WI38 (cell line): ENCODE measurements around the gene MIOX.
A peak's percentile ranks its signal among the peaks of the same experiment; 100 is the strongest.

Source experiments
- H3K4me3 ChIP-seq: 2 replicates; pipeline ENCODE4 v1.5.1; 2011; ENCODE audit warnings: low read depth, mild to moderate bottlenecking, control low read depth, low read length
- TF ChIP-seq, protein P1 (sequence below): IDR thresholded peaks from 2 replicates; pipeline ENCODE4 v1.5.1; 2012; ENCODE audit warnings: low read depth, mild to moderate bottlenecking, control low read depth, low read length

MIOX gene

GRCh38 chr22:50488006-50488677 is 1.5 kb downstream of the MIOX start:
- TF ChIP-seq, protein P1, sequence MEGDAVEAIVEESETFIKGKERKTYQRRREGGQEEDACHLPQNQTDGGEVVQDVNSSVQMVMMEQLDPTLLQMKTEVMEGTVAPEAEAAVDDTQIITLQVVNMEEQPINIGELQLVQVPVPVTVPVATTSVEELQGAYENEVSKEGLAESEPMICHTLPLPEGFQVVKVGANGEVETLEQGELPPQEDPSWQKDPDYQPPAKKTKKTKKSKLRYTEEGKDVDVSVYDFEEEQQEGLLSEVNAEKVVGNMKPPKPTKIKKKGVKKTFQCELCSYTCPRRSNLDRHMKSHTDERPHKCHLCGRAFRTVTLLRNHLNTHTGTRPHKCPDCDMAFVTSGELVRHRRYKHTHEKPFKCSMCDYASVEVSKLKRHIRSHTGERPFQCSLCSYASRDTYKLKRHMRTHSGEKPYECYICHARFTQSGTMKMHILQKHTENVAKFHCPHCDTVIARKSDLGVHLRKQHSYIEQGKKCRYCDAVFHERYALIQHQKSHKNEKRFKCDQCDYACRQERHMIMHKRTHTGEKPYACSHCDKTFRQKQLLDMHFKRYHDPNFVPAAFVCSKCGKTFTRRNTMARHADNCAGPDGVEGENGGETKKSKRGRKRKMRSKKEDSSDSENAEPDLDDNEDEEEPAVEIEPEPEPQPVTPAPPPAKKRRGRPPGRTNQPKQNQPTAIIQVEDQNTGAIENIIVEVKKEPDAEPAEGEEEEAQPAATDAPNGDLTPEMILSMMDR: no peak
- no peak overlapping the region for H3K4me3 ChIP-seq

GRCh38 chr22:50488886-50489285 is 2.2 kb downstream of the MIOX start:
- TF ChIP-seq, protein P1: no peak
- H3K4me3 ChIP-seq: no peak overlapping the region

- H3K4me3 ChIP-seq: no peak overlapping the region
- TF ChIP-seq, protein P1: no peak
Observed at GRCh38 chr22:50489363-50490243, 2.9 kb downstream of the MIOX start.

- TF ChIP-seq, protein P1: no peak
Observed at GRCh38 chr22:50490531-50491308, 4.1 kb downstream of the MIOX start.

DNA sequence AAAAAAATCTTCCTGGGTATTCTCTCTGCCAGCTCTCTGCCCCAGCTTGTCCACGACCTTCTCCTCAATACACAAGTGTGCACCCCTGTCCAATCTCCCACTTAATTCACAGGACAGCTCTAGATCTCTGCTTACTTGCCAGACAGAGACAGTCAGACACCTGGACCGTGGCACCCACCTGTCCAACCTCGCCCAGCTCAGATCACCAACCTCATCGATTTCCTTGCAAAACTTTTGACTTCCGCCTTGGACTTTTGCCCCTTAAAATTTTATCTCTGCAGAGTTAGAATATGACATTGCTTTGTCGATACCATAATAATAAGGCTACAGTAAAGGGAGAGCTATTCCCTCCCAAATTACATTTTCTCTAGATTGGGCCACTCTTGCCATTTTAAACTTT is 10.4 kb downstream of the MIOX start:
- H3K4me3 ChIP-seq: no peak overlapping the region
- TF ChIP-seq, protein P1: no peak

More at GRCh38 chr22:50490531-50491308, 4.1 kb downstream of the MIOX start:
- no peak overlapping the region for H3K4me3 ChIP-seq

GRCh38 chr22:50498322-50498890 is 11.7 kb downstream of the MIOX start:
- no peak overlapping the region for H3K4me3 ChIP-seq

More at GRCh38 chr22:50498322-50498890, 11.7 kb downstream of the MIOX start:
- TF ChIP-seq, protein P1: peak; percentile 62
